MCF 10A (cell line): ENCODE data around the gene EXOC3. TPM values are rescaled to one million over a fixed set of nuclear protein-coding genes. Genes with fewer than 3 reads are reported as not detected.

Source experiments
- BruUV-seq: library from RNA; stranded (reverse); fragments of 400-500 nt; replicated peaks from 2 replicates; lab custom pipeline; 2021; lab: Mats Ljungman, UMichigan
- CTCF ChIA-PET: fragments of 300-600 bp; sonication (Branson Sonifier 250); formaldehyde crosslinking; extraction: SDS; loops from one replicate; lab custom pipeline; 2021; ENCODE audit warnings: antibody characterized with exemption, inconsistent platforms; lab: Yijun Ruan, JAX
- POLR2A ChIA-PET: fragments of 300-600, 350-650 bp; sonication (Branson Sonifier 250); formaldehyde crosslinking; extraction: SDS; loops from one replicate; lab custom pipeline; 2020; ENCODE audit warnings: antibody characterized with exemption, inconsistent platforms; lab: Yijun Ruan, JAX
- DNase-seq: peaks from one replicate; pipeline ENCODE4 v3.0.0-alpha.2; 2018; ENCODE audit not compliant: unreplicated experiment
- H3K27ac Mint-ChIP-seq: one replicate; pipeline ENCODE4 v1.8.0; 2022; ENCODE audit warnings: mild to moderate bottlenecking, low read depth, mixed read lengths; ENCODE audit not compliant: unreplicated experiment
- H3K27me3 Mint-ChIP-seq: one replicate; pipeline ENCODE4 v1.8.0; 2022; ENCODE audit warnings: mixed read lengths; ENCODE audit not compliant: insufficient read depth, unreplicated experiment
- H3K36me3 Mint-ChIP-seq: one replicate; pipeline ENCODE4 v1.8.0; 2022; ENCODE audit warnings: mild to moderate bottlenecking, moderate library complexity, mixed read lengths; ENCODE audit not compliant: insufficient read depth, unreplicated experiment
- H3K4me1 Mint-ChIP-seq: one replicate; pipeline ENCODE4 v1.8.0; 2022; ENCODE audit warnings: mixed read lengths; ENCODE audit not compliant: insufficient read depth, unreplicated experiment
- H3K4me3 Mint-ChIP-seq: one replicate; pipeline ENCODE4 v1.8.0; 2022; ENCODE audit warnings: mild to moderate bottlenecking, moderate library complexity, mixed read lengths; ENCODE audit not compliant: unreplicated experiment
- H3K9me3 Mint-ChIP-seq: one replicate; pipeline ENCODE4 v1.8.0; 2022; ENCODE audit warnings: mixed read lengths; ENCODE audit not compliant: unreplicated experiment
- CTCF ChIP-seq: fragments of 200-600 bp; IDR thresholded peaks from one replicate; pipeline ENCODE4 v1.8.0; 2022; ENCODE audit warnings: antibody characterized with exemption, mild to moderate bottlenecking; ENCODE audit not compliant: unreplicated experiment
- intact Hi-C: fragments of 100-400 bp; cut with micrococcal nuclease; formaldehyde crosslinking; loops from 2 replicates; pipeline ENCODE4 v1.14.1; 2022
- total RNA-seq: library from RNA; stranded (reverse); gene quantifications from 2 replicates; pipeline ENCODE4 v1.2.3, GENCODE V29; 2022

The EXOC3 gene
- total RNA-seq, 1 experiment from 2014 or later: 44.1 TPM

GRCh38 chr5:398475-399295, 44.3 kb upstream of the EXOC3 start:
- intact Hi-C loops: no loop called here
- Mint-ChIP-seq H3K9me3 (no peaks in the 10 kb centered on the region), H3K4me3 (no peak overlapping the region), H3K27me3 (no peaks in the 10 kb centered on the region), H3K27ac (no peak overlapping the region), H3K36me3 (no peaks in the 10 kb centered on the region), H3K4me1 (no peaks in the 10 kb centered on the region)
- BruUV-seq: no TSS peak
- ChIA-PET CTCF (no interaction called here), POLR2A (no interaction called here)
- no peak for TF ChIP-seq CTCF
- DNase-seq: no peak

GRCh38 chr5:399296-400281, 43.4 kb upstream of the EXOC3 start:
- no TSS peak for BruUV-seq
- Mint-ChIP-seq H3K4me1 (no peaks in the 10 kb centered on the region), H3K27me3 (no peaks in the 10 kb centered on the region), H3K27ac (no peak overlapping the region), H3K4me3 (no peak overlapping the region), H3K9me3 (no peaks in the 10 kb centered on the region), H3K36me3 (no peaks in the 10 kb centered on the region)
- no peak for TF ChIP-seq CTCF
- ChIA-PET POLR2A (no interaction called here), CTCF (no interaction called here)
- intact Hi-C loops: no loop called here
- DNase-seq: no peak

- no peak for DNase-seq
- intact Hi-C loops: no loop called here
- no peak overlapping the region for H3K4me3 Mint-ChIP-seq
- H3K27ac Mint-ChIP-seq: no peak overlapping the region
- BruUV-seq: no TSS peak
- no peaks in the 10 kb centered on the region for H3K4me1 Mint-ChIP-seq
- TF ChIP-seq CTCF: no peak
- H3K36me3 Mint-ChIP-seq: no peaks in the 10 kb centered on the region
- H3K27me3 Mint-ChIP-seq: no peaks in the 10 kb centered on the region
- H3K9me3 Mint-ChIP-seq: no peaks in the 10 kb centered on the region
- POLR2A ChIA-PET: no interaction called here
- CTCF ChIA-PET: no interaction called here
Observed at GRCh38 chr5:400282-401145, 42.5 kb upstream of the EXOC3 start.
